Measurements from ENCODE around the gene PI16.

- TF ChIP-seq USF2 (IDR thresholded peaks at IDR 0.05; ENCODE audit: borderline replicate concordance, low read depth, low read length) = no peak
- no peak for TF ChIP-seq IRF3 (IDR thresholded peaks at IDR 0.05; ENCODE audit: low read depth, low read length)
- TF ChIP-seq CTCF (IDR thresholded peaks at IDR 0.05) = no peak
- TF ChIP-seq POLR2AphosphoS5 (IDR thresholded peaks at IDR 0.05; ENCODE audit: low read depth, low read length) = no peak
- no peak for TF ChIP-seq PBX3 (IDR thresholded peaks at IDR 0.05)
- TF ChIP-seq MXI1 (IDR thresholded peaks at IDR 0.05; ENCODE audit: low read depth, low read length) = no peak
- TF ChIP-seq REST (IDR thresholded peaks at IDR 0.05; ENCODE audit: low read depth, low read length) = no peak
- TF ChIP-seq FOXM1 (IDR thresholded peaks at IDR 0.05; ENCODE audit: low read depth) = no peak
- TF ChIP-seq RCOR1 (IDR thresholded peaks at IDR 0.05; ENCODE audit: low read length) = no peak
These were observed 46.8 kb upstream of the PI16 start for GRCh38 chr6:36907781-36908180.
